ENCODE measurements around the gene ZNF106.

The ZNF106 gene

GRCh38 chr15:42404461-42405235, 86.3 kb downstream of the ZNF106 start:
- no peak for DNase-seq

- DNase-seq, result no peak
Measured at GRCh38 chr15:42403389-42403788, 87.6 kb downstream of the ZNF106 start.

GRCh38 chr15:42402455-42403205, 88.3 kb downstream of the ZNF106 start:
- no peak for DNase-seq

GRCh38 chr15:42401544-42402454, 89.1 kb downstream of the ZNF106 start:
- DNase-seq, result no peak

DNA sequence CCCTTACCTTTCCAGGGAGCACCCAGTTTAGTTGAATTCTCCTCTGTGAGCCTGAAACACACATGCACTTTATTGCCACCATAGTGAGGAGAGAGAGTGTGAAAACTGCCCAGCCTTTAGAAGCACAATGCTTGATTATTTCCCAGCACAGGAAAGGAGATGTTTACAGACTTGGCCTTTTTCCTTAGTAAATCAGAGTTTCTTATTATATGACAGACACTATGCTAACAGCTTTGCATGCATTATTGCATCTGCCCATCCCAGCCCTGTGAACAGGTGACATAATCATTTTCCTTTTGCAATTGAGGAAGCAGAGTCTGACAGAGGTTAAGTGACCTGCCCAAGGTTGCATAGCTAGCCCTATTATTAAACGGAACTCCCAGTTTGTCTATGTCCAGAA, 95.1 kb downstream of the ZNF106 start:
- no peak for DNase-seq

DNA sequence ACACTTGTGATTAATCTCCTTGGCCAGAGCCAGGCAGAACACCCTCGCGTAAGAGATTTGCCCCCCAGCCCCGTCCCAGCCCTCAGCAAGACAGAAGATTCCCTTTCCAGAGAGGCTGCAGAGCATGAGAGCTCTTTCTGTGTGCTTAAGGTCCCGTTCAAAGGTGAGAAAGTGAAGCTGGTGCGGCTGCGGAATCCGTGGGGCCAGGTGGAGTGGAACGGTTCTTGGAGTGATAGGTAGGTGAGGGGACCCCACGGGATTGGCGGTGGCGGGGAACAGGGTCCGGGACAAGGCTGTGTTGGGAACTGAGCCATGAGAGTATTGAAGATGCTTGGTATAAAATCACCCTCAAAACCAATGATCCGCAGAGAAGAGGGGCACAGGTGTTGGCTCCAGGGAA, 96.8 kb downstream of the ZNF106 start:
- DNase-seq, result no peak

DNA sequence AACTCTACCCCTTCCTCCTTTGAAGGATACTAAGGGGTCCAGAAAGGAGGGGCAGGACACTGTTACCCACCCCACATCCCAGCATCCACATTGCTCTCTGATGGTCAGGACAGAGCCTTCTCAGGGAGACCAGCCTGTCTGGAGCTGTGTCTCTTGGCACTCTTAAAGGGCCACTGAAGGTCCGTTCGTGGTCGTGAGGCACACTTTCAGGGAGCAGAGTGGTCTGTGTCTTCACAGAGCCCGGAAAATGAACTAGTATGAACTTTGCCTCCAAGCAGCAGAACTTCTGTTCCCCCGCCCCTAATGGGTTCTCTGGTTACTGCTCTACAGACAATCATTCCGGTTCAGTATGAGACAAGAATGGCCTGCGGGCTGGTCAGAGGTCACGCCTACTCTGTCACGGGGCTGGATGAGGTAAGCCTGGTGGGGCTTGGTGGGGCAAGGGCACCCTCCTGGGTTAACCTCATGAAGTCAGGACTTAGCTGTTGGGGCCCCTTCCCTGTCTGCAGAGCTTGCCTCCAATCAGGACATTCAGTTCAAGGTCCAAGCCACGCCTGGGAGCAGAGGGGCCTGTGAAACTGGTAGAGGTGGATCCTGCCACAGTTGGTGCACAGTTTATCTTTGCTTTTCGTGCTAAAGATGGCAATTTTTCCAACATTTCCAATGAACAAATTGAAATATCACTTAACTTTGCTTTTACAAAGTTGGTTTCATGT, 98.5 kb downstream of the ZNF106 start:
- no peak for DNase-seq

DNA sequence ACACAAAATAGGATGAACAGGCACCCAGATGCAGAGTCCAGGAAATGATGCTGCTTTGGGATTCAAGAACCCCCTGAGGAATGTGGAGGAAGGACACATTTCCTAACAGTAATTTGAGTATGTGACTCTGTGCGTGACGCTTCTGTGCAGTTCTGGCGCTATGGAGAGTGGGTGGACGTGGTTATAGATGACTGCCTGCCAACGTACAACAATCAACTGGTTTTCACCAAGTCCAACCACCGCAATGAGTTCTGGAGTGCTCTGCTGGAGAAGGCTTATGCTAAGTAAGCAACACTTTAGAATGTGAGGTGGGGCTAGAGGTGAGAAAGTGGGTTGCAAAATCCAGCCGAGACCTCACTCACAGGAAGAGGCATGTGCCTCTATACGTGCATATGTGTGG, 103.3 kb downstream of the ZNF106 start:
- no peak for DNase-seq

- DNase-seq, result no peak
Measured at GRCh38 chr15:42385980-42386700, 104.8 kb downstream of the ZNF106 start.

GRCh38 chr15:42385206-42385979, 105.5 kb downstream of the ZNF106 start:
- DNase-seq, result no peak

- no peak for DNase-seq
Measured at GRCh38 chr15:42384597-42384996, 106.3 kb downstream of the ZNF106 start.

DNA sequence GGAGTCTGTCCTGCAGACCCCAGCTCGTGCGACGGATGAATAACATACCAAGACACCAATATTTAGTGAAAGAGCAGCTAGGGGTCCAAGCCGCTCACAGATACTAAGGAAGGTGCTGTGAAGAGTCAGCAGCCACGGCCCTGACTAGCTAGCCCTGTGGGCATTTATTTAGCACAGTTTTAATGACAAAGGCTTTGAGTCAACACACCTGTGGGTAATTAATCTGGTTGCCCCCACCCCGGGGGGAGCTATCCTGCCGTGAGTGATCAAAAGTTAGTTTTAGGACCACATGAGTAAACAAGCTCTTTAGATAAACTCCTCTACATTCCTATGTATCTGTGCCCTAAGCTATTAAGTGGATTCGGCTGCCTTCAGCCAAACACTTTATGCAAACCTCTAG, 112.9 kb downstream of the ZNF106 start:
- DNase-seq, result no peak

- no peak for DNase-seq
Measured at GRCh38 chr15:42375941-42376340, 115.0 kb downstream of the ZNF106 start.

GRCh38 chr15:42375252-42375651, 115.7 kb downstream of the ZNF106 start:
- no peak for DNase-seq

- no peak for DNase-seq
Measured at GRCh38 chr15:42374810-42375209, 116.1 kb downstream of the ZNF106 start.

GRCh38 chr15:42373936-42374335, 117.0 kb downstream of the ZNF106 start:
- DNase-seq, result no peak

DNA sequence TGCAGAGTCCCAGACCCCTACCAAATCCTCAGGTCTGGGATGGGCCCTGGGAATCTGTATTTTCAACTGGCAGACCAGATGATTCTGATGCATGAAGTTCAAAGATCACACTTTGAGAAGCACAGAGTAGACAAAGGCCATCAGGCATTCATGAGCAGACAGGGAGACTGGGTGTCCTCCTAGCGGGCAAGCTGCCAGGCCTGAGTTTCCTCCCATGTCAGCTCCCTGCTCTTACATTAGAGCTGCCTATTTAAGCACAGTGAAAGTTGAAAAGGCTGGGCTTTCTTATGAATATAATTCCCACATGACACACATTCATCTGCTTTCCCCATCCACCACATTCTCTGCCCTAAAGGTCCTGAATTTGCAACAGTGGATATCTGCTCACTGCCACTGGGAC, 117.7 kb downstream of the ZNF106 start:
- no peak for DNase-seq

DNA sequence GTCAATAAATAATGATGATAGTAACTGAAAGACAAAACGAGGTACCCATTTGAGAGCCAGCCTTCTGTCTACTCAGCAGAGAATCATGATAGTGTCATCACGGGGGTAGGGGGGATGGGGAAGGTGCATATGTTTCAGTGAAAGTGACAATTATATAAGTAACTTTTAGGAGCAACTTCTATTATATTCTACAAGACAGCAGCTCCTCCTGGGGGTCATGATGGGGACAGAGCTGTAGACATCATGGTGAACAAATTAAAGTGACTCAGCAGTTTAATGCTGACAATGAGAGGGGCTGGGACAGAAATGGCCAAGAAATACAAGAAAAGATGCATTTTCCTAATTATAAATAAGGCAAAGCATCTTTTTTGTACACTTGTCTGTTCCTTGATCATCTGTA, 119.8 kb downstream of the ZNF106 start:
- DNase-seq, result no peak

DNA sequence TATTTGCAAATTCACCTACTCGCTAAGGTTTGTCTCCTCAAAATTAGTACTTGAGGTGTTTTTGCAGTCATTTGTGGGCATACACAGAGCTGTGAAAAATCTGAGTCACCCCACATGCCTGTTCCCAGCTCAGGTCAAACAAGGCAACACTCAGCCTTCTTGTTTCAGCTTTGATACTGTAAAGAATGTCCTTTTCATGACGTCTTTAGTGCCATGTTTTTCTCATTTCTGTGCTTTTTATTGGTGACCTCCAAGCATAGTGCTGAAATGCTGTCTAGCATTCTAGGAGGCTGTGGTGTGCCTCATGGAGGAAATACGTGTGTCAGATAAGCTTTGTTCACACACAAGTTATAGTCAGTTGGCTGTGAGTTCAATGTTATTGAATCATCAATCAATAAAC, 122.8 kb downstream of the ZNF106 start:
- DNase-seq, result no peak

DNA sequence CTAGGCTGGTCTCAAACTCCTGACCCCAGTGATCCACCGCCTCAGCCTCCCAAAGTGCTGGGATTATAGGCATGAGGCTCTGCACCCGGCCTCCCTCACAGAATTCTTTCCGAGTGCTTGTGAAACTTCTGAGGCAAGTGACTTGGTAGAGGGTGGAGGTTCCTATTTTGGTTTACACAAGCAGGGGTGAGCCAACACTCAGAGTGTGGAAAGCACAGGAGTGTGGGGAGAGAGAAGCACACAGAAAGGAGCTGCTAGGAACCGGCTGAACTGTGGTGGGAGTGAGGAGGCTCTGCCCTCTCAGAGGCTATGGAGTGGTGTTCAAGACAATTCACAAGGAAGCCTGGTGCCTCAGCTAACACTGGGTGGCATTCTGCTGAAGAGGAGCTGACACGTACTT, 123.9 kb downstream of the ZNF106 start:
- DNase-seq, result no peak

GRCh38 chr15:42365921-42366550, 124.9 kb downstream of the ZNF106 start:
- DNase-seq, result no peak
